Choroid plexus epithelial cell (primary cell): ENCODE measurements around the gene PRSS3.
"Not testable (repeated sequence)": the region's sequence is repeated elsewhere in the genome, so short reads cannot be mapped to it uniquely, and the experiment has no call there.

Experiments
- DNase-seq: peaks from one replicate; pipeline ENCODE4 v3.0.0-alpha.2; 2010; ENCODE audit warnings: low read depth
- H3K4me3 ChIP-seq: 2 replicates; pipeline ENCODE4 v1.5.1; 2011; ENCODE audit warnings: low read depth, mild to moderate bottlenecking, control low read depth, low read length, moderate library complexity
- CTCF ChIP-seq: conservative IDR thresholded peaks from 2 replicates; pipeline ENCODE4 v1.5.1; 2011; ENCODE audit warnings: low read depth, mild to moderate bottlenecking, control low read depth, inconsistent platforms, low read length, moderate library complexity

The PRSS3 gene

GRCh38 chr9:33818847-33819500 lies 23.6 kb downstream of the PRSS3 start:
- no peak for TF ChIP-seq CTCF
- DNase-seq = peak; percentile 33
- peak overlapping the region; percentile 75 for H3K4me3 ChIP-seq

- no peak overlapping the region for H3K4me3 ChIP-seq
- no peak for TF ChIP-seq CTCF
- peak; percentile 11 for DNase-seq
These were observed 24.9 kb downstream of the PRSS3 start for GRCh38 chr9:33820231-33820745.

DNA sequence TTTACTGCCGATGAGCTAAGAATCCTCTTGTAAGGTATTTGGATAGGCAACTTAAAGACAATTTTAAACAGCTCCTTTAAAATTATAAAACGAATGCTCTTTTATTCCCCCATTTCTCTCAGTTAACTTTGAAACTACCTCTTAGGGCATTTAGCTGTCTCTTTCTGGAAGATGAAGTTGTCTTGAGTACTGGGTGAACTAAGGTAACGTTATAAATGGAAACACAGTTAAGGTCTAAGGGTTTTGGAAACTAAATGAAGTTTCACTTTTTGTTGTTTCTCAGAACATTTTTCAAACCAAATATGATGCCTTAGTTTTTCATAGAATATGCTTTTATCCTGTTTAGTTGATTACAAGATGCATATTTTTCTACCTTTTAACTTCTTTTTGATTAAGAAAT lies 28.4 kb downstream of the PRSS3 start:
- no peak for TF ChIP-seq CTCF
- no peak overlapping the region for H3K4me3 ChIP-seq
- no peak for DNase-seq

DNA sequence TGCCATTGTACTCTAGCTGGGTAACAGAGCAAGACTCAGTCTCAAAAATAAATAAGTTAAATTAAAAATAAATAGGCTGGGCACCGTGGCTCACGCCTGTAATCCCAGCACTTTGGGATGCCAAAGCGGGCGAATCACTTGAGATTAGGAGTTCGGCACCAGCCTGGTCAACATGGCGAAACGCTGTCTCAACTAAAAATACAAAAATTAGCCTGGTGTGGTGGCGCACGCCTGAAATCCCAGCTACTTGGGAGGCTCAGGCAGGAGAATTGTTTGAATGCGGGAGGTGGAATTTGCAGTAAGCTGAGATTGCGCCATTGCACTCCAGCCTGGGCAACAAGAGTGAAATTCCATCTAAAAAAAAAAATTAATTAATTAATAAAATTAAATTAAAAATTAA lies 31.9 kb downstream of the PRSS3 start:
- not testable (repeated sequence) for DNase-seq, H3K4me3 ChIP-seq

DNA sequence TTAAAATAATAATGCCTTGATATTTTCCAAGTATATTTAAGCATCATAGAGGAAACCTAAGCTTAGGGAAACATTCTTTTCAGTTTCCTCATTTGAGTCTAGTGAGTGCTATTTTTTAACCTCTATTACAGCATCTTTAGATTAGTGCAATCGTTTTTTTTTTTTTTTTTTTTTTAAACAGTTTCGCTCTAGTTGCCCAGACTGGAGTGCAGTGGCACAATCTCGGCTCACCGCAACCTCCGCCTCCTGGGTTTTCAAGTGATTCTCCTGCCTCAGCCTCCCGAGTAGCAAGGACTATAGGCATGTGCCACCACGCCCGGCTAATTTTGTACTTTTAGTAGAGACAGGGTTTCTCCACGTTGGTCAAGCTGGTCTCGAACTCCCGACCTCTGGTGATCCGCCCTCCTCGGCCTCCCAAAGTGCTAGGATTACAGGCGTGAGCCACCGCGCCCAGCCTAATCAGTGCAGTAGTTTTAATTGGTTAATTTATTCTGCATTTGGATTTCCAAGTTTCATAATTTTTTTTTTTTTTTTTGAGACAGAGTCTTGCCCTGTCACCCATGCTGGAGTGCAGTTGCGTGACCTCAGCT lies 34.4 kb downstream of the PRSS3 start:
- not testable (repeated sequence) for H3K4me3 ChIP-seq, DNase-seq

DNA sequence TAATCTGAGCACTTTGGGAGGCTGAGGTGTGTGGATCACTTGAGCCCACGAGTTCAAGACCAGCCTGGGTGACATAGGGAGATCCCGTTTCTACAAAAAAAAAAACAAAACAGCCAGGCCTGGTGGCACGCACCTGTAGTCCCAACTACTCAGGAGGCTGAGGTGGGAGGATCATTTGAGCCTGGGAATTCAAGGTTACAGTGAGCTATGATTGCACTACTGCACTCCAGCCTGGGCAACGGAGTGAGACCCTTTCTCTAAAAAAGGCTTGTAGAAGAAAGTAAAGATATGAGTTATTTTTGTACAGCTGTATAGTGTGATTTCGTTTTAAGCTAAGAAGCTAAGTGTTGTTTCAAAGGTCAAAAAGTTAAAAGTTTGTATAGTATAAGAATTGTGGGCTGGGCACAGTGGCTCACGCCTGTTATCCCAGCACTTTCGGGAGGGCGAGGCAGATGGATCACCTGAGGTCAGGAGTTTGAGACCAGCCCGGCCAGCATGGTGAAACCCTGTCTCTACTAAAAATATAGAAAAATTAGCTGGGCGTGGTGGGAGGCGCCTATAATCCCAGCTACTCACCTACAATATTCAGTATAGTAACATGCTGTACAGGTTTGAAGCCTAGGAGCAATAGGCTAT lies 40.4 kb downstream of the PRSS3 start:
- H3K4me3 ChIP-seq = no peak overlapping the region
- no peak for DNase-seq
- no peak for TF ChIP-seq CTCF

GRCh38 chr9:33836261-33836660 lies 40.9 kb downstream of the PRSS3 start:
- DNase-seq = peak; percentile 88
- not testable (repeated sequence) for H3K4me3 ChIP-seq

DNA sequence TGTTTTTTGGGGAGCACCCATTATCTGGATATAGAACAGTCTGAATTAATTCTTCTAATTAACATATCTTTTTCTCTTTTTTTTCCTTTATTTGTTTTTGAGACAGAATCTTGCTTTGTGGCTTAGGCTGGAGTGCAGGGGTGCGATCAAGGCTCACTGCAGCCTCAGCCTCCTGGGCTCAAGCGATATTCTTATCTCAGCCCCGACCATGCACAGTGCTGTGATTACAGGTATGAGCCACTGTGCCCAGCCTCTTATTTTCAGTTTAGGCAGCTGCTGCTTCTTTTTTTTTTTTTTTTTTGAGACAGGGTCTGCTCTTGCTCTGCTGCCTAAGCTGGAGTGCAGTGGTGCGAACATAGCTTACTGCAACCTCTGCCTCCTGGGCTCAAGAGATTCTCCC lies 41.8 kb downstream of the PRSS3 start:
- no peak for DNase-seq
- TF ChIP-seq CTCF = no peak
- no peak overlapping the region for H3K4me3 ChIP-seq
